ENCODE measurements around the gene TBATA. TPM values are rescaled to one million over a fixed set of nuclear protein-coding genes. Genes with fewer than 3 reads are reported as not detected.

The TBATA gene
- polyA plus RNA-seq, 1 donor (not counting 4 experiments of a cell fraction or from before 2014, with no cell fraction given) = not detected

GRCh38 chr10:70782086-70782745 is 3.0 kb downstream of the TBATA start:
- Histone ChIP-seq H3K4me1 (ENCODE audit: control insufficient read depth, extremely low read depth, insufficient read depth, low read length) (peaks cover 2% of the 10 kb centered on the region), H3K4me2 (ENCODE audit: control insufficient read depth, extremely low read depth, insufficient read depth, low read depth, low read length) (no peak overlapping the region), H3K36me3 (ENCODE audit: control insufficient read depth in 2 of 2, extremely low read depth in 1 of 2, insufficient read depth in 2 of 2, low read length in 2 of 2) (no peaks in the 10 kb centered on the region), H2AFZ (ENCODE audit: control insufficient read depth, low read length) (no peak overlapping the region), H3K9me3 (ENCODE audit: control insufficient read depth, low read depth, low read length) (no peaks in the 10 kb centered on the region), H3K9ac (ENCODE audit: control insufficient read depth, extremely low read depth, insufficient read depth, low read length) (no peak overlapping the region), H3K4me3 (ENCODE audit: control insufficient read depth in 2 of 3, extremely low read depth in 1 of 3, insufficient read depth in 2 of 3, low read depth in 1 of 3, low read length in 3 of 3) (no peak overlapping the region), H3K79me2 (ENCODE audit: control insufficient read depth, insufficient read depth, low read length) (no peaks in the 10 kb centered on the region), H3K27me3 (ENCODE audit: control insufficient read depth, extremely low read depth, insufficient read depth, low read length) (peaks cover 8% of the 10 kb centered on the region), H4K20me1 (ENCODE audit: control insufficient read depth, extremely low read depth, insufficient read depth, low read length) (no peaks in the 10 kb centered on the region), H3K27ac (ENCODE audit: control insufficient read depth, insufficient read depth, low read length) (no peak overlapping the region), H3K9me1 (ENCODE audit: control insufficient read depth, extremely low read depth, insufficient read depth, low read length) (no peaks in the 10 kb centered on the region)
- FAIRE-seq = no peak
- TF ChIP-seq EZH2 (IDR thresholded peaks at IDR 0.05; ENCODE audit: low read length) (no peak), CTCF (optimal IDR thresholded peaks at IDR 0.05 in 1 of 3, IDR thresholded peaks at IDR 0.05 in 1 of 3, conservative IDR thresholded peaks at IDR 0.05 in 1 of 3; ENCODE audit: extremely low read depth in 1 of 3, insufficient read depth in 2 of 3, low read length in 3 of 3) (no peak)
- DNase-seq (ENCODE audit: low read depth, low spot score) = no peak
- dilution Hi-C loops (cut with MboI; ENCODE audit: extremely low pct_ligation_motif_present, low sequenced_read_pairs) = no loop called here

- Histone ChIP-seq H3K9me1 (ENCODE audit: control insufficient read depth, extremely low read depth, insufficient read depth, low read length) (no peaks in the 10 kb centered on the region), H3K4me1 (ENCODE audit: control insufficient read depth, extremely low read depth, insufficient read depth, low read length) (no peaks in the 10 kb centered on the region), H3K9ac (ENCODE audit: control insufficient read depth, extremely low read depth, insufficient read depth, low read length) (no peak overlapping the region), H3K36me3 (ENCODE audit: control insufficient read depth in 2 of 2, extremely low read depth in 1 of 2, insufficient read depth in 2 of 2, low read length in 2 of 2) (no peaks in the 10 kb centered on the region), H3K79me2 (ENCODE audit: control insufficient read depth, insufficient read depth, low read length) (no peaks in the 10 kb centered on the region), H3K9me3 (ENCODE audit: control insufficient read depth, low read depth, low read length) (no peaks in the 10 kb centered on the region), H2AFZ (ENCODE audit: control insufficient read depth, low read length) (no peak overlapping the region), H3K27me3 (ENCODE audit: control insufficient read depth, extremely low read depth, insufficient read depth, low read length) (peaks cover 11% of the 10 kb centered on the region), H3K27ac (ENCODE audit: control insufficient read depth, insufficient read depth, low read length) (no peak overlapping the region), H3K4me3 (ENCODE audit: control insufficient read depth in 2 of 3, extremely low read depth in 1 of 3, insufficient read depth in 2 of 3, low read depth in 1 of 3, low read length in 3 of 3) (no peak overlapping the region), H4K20me1 (ENCODE audit: control insufficient read depth, extremely low read depth, insufficient read depth, low read length) (no peaks in the 10 kb centered on the region), H3K4me2 (ENCODE audit: control insufficient read depth, extremely low read depth, insufficient read depth, low read depth, low read length) (no peak overlapping the region)
- no peak for DNase-seq (ENCODE audit: low read depth, low spot score)
- no peak for TF ChIP-seq EZH2 (IDR thresholded peaks at IDR 0.05; ENCODE audit: low read length)
- TF ChIP-seq CTCF (optimal IDR thresholded peaks at IDR 0.05 in 1 of 3, IDR thresholded peaks at IDR 0.05 in 1 of 3, conservative IDR thresholded peaks at IDR 0.05 in 1 of 3; ENCODE audit: extremely low read depth in 1 of 3, insufficient read depth in 2 of 3, low read length in 3 of 3) = no peak
- FAIRE-seq = no peak
- dilution Hi-C loops (cut with MboI; ENCODE audit: extremely low pct_ligation_motif_present, low sequenced_read_pairs) = no loop called here
Observed at GRCh38 chr10:70781461-70782051, 3.6 kb downstream of the TBATA start.
